Measurements from ENCODE around the gene AKAP1. TPM values are rescaled to one million over a fixed set of nuclear protein-coding genes. Genes with fewer than 3 reads are reported as not detected.
"Not testable (repeated sequence)": the region's sequence is repeated elsewhere in the genome, so short reads cannot be mapped to it uniquely, and the experiment has no call there.

Gene AKAP1
- total and polyA plus RNA-seq, 4 donors, result 22.8 to 37.7 (median 33.6) TPM

DNA sequence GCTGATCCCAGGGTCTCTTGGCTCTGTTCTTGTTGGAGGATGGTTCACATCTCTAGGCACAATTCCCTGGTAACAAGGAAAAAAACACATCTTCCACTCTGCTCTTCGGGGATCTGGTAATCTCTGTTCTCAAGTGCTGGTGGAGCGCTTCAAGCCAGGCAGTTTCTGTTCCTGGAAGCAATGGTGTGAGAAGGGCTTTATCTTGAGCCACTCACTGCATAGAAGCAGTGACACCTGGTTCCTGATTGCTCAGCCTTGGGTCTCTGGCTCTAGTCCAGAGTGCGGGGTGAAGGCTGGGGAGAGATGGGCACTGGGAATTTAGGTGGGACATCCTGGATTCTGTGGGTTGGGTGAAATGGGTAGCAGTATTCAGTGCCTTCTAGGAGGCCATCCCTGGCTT is 14.1 kb downstream of the AKAP1 start:
- Histone ChIP-seq H3K36me3 (ENCODE audit: control insufficient read depth, insufficient read depth, low read length) (peaks cover 3% of the 10 kb centered on the region), H3K27ac (ENCODE audit: low read depth, low read length) (no peak overlapping the region), H3K4me1 (ENCODE audit: control insufficient read depth, insufficient read depth, low read length) (peaks cover 19% of the 10 kb centered on the region), H3K27me3 (ENCODE audit: control insufficient read depth, insufficient read depth, low read length) (no peaks in the 10 kb centered on the region), H3K9me3 (ENCODE audit: control insufficient read depth, insufficient read depth, low read length) (no peaks in the 10 kb centered on the region), H3K4me3 (ENCODE audit: low read depth, low read length) (no peak overlapping the region)
- DNase-seq (ENCODE audit: low read depth in 4 of 6, low spot score in 6 of 6), result no peak
- WGBS (ENCODE audit: insufficient coverage), result 93% methylated on average over 2 of the region's 3 CpGs

DNA sequence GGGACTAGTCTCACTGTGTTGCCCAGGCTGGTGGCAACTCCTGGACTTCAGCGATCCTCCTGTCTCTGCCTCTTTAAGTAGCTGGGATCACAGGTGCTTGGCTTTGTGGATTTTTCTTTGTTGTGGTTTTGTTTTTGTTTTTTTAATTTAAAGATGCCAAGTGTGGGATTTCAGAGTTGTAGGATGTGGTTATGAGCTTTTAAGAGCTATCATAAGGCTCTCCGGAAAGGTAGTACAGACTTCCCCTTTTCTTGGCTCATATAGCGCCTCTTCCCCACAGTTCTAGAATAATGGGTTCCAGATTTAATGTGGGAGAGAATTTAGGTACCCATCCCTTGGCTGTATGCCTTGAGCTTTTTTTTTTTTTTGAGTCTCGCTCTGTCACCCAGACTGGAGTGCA is 17.1 kb downstream of the AKAP1 start:
- H3K4me1 ChIP-seq (ENCODE audit: control insufficient read depth, insufficient read depth, low read length), result peaks cover 19% of the 10 kb centered on the region
- 100% methylated on average over 3 of the region's 4 CpGs for WGBS (ENCODE audit: insufficient coverage)

GRCh38 chr17:57102660-57103059 is 17.6 kb downstream of the AKAP1 start:
- peaks cover 14% of the 10 kb centered on the region for H3K4me1 ChIP-seq (ENCODE audit: control insufficient read depth, insufficient read depth, low read length)
- DNase-seq (ENCODE audit: low read depth in 4 of 6, low spot score in 6 of 6); H3K27me3 ChIP-seq (ENCODE audit: control insufficient read depth, insufficient read depth, low read length); H3K4me3 ChIP-seq (ENCODE audit: low read depth, low read length); H3K9me3 ChIP-seq (ENCODE audit: control insufficient read depth, insufficient read depth, low read length); H3K27ac ChIP-seq (ENCODE audit: low read depth, low read length): not testable (repeated sequence)
- WGBS (ENCODE audit: insufficient coverage), result 97% methylated on average over 9 of the region's 12 CpGs
- peaks cover 22% of the 10 kb centered on the region for H3K36me3 ChIP-seq (ENCODE audit: control insufficient read depth, insufficient read depth, low read length)

More for the DNA sequence above, 17.1 kb downstream of the AKAP1 start:
- Histone ChIP-seq H3K36me3 (ENCODE audit: control insufficient read depth, insufficient read depth, low read length) (peaks cover 21% of the 10 kb centered on the region), H3K27ac (ENCODE audit: low read depth, low read length) (no peak overlapping the region), H3K27me3 (ENCODE audit: control insufficient read depth, insufficient read depth, low read length) (no peaks in the 10 kb centered on the region), H3K4me3 (ENCODE audit: low read depth, low read length) (no peak overlapping the region), H3K9me3 (ENCODE audit: control insufficient read depth, insufficient read depth, low read length) (no peaks in the 10 kb centered on the region)
- DNase-seq (ENCODE audit: low read depth in 4 of 6, low spot score in 6 of 6), result no peak

DNA sequence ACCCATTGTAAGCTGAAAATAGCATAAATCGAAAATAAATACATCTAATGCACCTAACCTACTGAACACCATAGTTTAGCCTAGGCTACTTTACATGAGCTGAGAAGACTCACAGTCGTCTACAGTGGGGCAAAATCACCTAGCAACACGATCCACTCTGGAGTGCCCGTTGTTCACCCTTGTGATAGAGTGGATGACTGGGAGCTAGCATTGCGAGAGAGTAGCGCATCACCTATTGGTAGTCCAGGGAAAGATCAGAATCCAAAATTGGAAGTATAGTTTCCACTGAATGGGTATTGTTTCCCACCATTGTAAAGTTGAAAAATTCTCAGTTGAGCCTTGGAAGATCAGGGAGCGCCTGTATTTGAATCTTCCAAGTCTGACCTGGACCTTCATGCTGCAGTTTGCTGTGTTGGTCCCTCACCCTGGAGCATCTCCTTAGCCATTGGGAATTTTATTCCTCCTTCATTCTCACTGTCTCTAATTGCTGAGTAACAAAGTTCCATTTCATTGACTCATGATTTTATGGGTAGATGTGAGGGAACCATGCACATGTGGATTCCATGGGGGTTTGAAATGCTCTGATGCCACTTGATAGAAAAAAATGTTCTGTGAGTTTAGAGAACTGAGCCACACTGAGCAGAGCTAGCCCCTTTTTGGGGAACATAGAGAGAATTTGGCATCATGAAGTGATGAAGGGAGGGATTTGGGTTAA is 19.6 kb downstream of the AKAP1 start:
- H3K27ac ChIP-seq (ENCODE audit: low read depth, low read length), result no peak overlapping the region
- H3K36me3 ChIP-seq (ENCODE audit: control insufficient read depth, insufficient read depth, low read length), result peaks cover 29% of the 10 kb centered on the region
- H3K4me1 ChIP-seq (ENCODE audit: control insufficient read depth, insufficient read depth, low read length), result peaks cover 10% of the 10 kb centered on the region
- no peak overlapping the region for H3K4me3 ChIP-seq (ENCODE audit: low read depth, low read length)
- no peaks in the 10 kb centered on the region for H3K27me3 ChIP-seq (ENCODE audit: control insufficient read depth, insufficient read depth, low read length)
- no peaks in the 10 kb centered on the region for H3K9me3 ChIP-seq (ENCODE audit: control insufficient read depth, insufficient read depth, low read length)
- 93% methylated on average over 6 of the region's 7 CpGs for WGBS (ENCODE audit: insufficient coverage)
- no peak for DNase-seq (ENCODE audit: low read depth in 4 of 6, low spot score in 6 of 6)

DNA sequence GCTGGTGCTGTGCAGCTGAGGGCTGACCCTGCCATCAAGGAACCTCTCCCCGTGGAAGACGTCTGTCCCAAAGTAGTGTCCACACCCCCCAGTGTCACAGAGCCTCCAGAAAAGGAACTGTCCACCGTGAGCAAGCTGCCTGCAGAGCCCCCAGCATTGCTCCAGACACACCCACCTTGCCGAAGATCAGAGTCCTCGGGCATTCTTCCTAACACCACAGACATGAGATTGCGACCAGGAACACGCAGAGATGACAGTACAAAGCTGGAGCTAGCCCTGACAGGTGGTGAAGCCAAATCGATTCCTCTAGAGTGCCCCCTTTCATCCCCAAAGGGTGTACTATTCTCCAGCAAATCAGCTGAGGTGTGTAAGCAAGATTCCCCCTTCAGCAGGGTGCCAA is 20.5 kb downstream of the AKAP1 start:
- Histone ChIP-seq H3K36me3 (ENCODE audit: control insufficient read depth, insufficient read depth, low read length) (peaks cover 33% of the 10 kb centered on the region), H3K4me1 (ENCODE audit: control insufficient read depth, insufficient read depth, low read length) (peaks cover 17% of the 10 kb centered on the region), H3K4me3 (ENCODE audit: low read depth, low read length) (no peak overlapping the region), H3K9me3 (ENCODE audit: control insufficient read depth, insufficient read depth, low read length) (no peaks in the 10 kb centered on the region), H3K27ac (ENCODE audit: low read depth, low read length) (no peak overlapping the region), H3K27me3 (ENCODE audit: control insufficient read depth, insufficient read depth, low read length) (no peaks in the 10 kb centered on the region)
- no peak for DNase-seq (ENCODE audit: low read depth in 4 of 6, low spot score in 6 of 6)
- WGBS (ENCODE audit: insufficient coverage), result 86% methylated on average over 7 of the region's 8 CpGs

DNA sequence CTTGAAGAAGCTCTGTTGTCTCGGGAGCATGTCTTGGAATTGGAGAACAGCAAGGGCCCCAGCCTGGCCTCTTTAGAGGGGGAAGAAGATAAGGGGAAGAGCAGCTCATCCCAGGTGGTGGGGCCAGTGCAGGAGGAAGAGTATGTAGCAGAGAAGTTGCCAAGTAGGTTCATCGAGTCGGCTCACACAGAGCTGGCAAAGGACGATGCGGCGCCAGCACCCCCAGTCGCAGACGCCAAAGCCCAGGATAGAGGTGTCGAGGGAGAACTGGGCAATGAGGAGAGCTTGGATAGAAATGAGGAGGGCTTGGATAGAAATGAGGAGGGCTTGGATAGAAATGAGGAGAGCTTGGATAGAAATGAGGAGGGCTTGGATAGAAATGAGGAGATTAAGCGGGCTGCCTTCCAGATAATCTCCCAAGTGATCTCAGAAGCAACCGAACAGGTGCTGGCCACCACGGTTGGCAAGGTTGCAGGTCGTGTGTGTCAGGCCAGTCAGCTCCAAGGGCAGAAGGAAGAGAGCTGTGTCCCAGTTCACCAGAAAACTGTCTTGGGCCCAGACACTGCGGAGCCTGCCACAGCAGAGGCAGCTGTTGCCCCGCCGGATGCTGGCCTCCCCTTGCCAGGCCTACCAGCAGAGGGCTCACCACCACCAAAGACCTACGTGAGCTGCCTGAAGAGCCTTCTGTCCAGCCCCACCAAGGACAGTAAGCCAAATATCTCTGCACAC is 21.2 kb downstream of the AKAP1 start:
- H3K9me3 ChIP-seq (ENCODE audit: control insufficient read depth, insufficient read depth, low read length), result no peaks in the 10 kb centered on the region
- WGBS (ENCODE audit: insufficient coverage), result 89% methylated on average over 17 of the region's 17 CpGs
- no peak for DNase-seq (ENCODE audit: low read depth in 4 of 6, low spot score in 6 of 6)
- peaks cover 23% of the 10 kb centered on the region for H3K4me1 ChIP-seq (ENCODE audit: control insufficient read depth, insufficient read depth, low read length)
- no peaks in the 10 kb centered on the region for H3K27me3 ChIP-seq (ENCODE audit: control insufficient read depth, insufficient read depth, low read length)
- no peak overlapping the region for H3K27ac ChIP-seq (ENCODE audit: low read depth, low read length)
- H3K4me3 ChIP-seq (ENCODE audit: low read depth, low read length), result no peak overlapping the region
- peaks cover 33% of the 10 kb centered on the region for H3K36me3 ChIP-seq (ENCODE audit: control insufficient read depth, insufficient read depth, low read length)

DNA sequence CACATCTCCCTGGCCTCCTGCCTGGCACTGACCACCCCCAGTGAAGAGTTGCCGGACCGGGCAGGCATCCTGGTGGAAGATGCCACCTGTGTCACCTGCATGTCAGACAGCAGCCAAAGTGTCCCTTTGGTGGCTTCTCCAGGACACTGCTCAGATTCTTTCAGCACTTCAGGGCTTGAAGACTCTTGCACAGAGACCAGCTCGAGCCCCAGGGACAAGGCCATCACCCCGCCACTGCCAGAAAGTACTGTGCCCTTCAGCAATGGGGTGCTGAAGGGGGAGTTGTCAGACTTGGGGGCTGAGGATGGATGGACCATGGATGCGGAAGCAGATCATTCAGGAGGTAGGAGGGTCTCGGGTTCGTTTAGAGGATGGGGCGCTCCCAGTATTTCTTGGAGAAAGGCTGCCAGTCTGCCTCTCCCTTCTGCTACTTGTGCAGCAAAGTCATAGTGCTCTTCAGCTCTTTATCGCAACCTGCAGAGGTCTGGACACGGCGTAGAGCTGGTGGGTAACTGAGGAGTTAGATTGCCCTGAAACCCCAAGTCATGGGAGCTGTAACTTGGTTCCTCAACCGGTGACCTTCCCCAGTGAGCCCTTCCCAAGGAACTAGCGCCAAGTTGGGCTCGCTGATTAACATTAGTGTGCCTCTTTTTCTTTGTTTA is 21.9 kb downstream of the AKAP1 start:
- no peak for DNase-seq (ENCODE audit: low read depth in 4 of 6, low spot score in 6 of 6)
- Histone ChIP-seq H3K27me3 (ENCODE audit: control insufficient read depth, insufficient read depth, low read length) (no peaks in the 10 kb centered on the region), H3K27ac (ENCODE audit: low read depth, low read length) (no peak overlapping the region), H3K4me1 (ENCODE audit: control insufficient read depth, insufficient read depth, low read length) (peaks cover 24% of the 10 kb centered on the region), H3K9me3 (ENCODE audit: control insufficient read depth, insufficient read depth, low read length) (no peaks in the 10 kb centered on the region), H3K4me3 (ENCODE audit: low read depth, low read length) (no peak overlapping the region), H3K36me3 (ENCODE audit: control insufficient read depth, insufficient read depth, low read length) (peaks cover 36% of the 10 kb centered on the region)
- WGBS (ENCODE audit: insufficient coverage), result 86% methylated on average over 11 of the region's 14 CpGs

DNA sequence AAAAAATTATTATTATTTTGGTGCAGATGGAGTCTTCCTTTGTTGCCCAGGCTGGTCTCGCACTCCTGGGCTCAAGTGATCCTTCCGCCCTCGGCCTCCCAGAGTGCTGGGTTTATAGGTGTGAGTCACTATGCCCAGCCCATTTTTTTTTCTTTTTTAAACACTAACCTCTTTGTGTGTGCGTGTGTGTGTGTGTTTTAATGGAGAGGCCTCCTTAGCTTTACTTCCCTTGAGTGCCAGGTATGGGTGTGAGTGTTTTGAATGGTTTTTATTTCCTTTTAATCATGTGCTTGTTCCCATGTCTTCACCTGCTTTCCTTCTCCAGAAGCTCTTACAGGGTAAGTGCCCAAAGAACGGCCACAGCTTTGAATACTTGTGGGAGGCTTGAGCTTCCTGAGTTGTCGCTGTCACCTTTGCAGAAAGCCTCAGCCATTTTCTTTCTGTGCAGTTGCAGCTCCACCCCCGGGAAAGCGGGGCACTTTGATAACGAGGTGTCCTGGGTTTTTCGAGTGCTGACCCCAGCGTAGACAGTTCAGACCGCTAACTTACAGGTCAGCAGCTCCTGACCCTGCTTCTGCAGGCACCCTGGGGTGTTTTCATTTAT is 22.6 kb downstream of the AKAP1 start:
- Histone ChIP-seq H3K27me3 (ENCODE audit: control insufficient read depth, insufficient read depth, low read length) (no peaks in the 10 kb centered on the region), H3K36me3 (ENCODE audit: control insufficient read depth, insufficient read depth, low read length) (peaks cover 42% of the 10 kb centered on the region), H3K27ac (ENCODE audit: low read depth, low read length) (no peak overlapping the region), H3K4me1 (ENCODE audit: control insufficient read depth, insufficient read depth, low read length) (peaks cover 24% of the 10 kb centered on the region), H3K4me3 (ENCODE audit: low read depth, low read length) (no peak overlapping the region), H3K9me3 (ENCODE audit: control insufficient read depth, insufficient read depth, low read length) (no peaks in the 10 kb centered on the region)
- no peak for DNase-seq (ENCODE audit: low read depth in 4 of 6, low spot score in 6 of 6)
- WGBS (ENCODE audit: insufficient coverage), result 70% methylated on average over 8 of the region's 12 CpGs

DNA sequence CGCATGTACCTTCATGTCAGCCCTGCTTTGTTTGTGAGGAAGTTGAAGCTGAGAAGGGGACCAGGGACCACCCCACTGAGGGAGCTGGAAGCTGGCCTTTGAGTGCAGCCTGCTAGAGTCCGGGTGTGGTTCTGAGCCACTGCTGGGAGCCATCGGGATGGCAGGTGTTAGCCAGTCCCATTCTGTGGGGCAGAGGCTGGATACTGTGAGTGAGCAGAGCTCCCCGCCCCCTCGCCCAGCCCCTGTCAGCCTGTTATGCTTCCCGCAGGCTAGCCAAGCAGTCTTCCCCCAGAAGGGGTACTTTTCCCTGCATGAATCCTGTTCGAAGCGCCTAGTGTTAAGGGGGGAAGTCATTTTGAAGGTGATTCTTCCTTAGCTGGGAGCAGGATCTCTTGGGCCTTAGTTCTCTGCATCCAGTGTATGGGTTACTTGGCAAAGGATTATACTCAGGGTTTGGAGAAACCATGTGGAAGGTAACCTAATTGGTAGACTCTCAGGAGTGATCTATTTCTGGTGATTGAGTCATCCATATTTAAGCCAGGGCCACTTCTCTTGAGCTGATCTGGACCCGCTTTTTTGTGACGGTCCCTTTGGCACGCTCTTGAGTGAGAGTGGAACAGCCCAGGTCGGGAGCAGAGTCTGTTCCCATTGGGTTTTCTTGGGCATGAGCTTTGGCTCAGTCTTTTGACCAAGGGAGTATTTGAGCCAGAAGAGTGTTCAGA is 23.8 kb downstream of the AKAP1 start:
- no peak for DNase-seq (ENCODE audit: low read depth in 4 of 6, low spot score in 6 of 6)

More for the DNA sequence above, 23.8 kb downstream of the AKAP1 start:
- Histone ChIP-seq H3K27me3 (ENCODE audit: control insufficient read depth, insufficient read depth, low read length) (no peaks in the 10 kb centered on the region), H3K4me3 (ENCODE audit: low read depth, low read length) (no peak overlapping the region), H3K9me3 (ENCODE audit: control insufficient read depth, insufficient read depth, low read length) (no peaks in the 10 kb centered on the region), H3K36me3 (ENCODE audit: control insufficient read depth, insufficient read depth, low read length) (peaks cover 52% of the 10 kb centered on the region), H3K4me1 (ENCODE audit: control insufficient read depth, insufficient read depth, low read length) (peaks cover 24% of the 10 kb centered on the region), H3K27ac (ENCODE audit: low read depth, low read length) (no peak overlapping the region)
- 75% methylated on average over 9 of the region's 12 CpGs for WGBS (ENCODE audit: insufficient coverage)

Measured in spinal cord (tissue), 10 donors.